Ovary (tissue), 9 donors: ENCODE data around the gene THSD4. TPM values are rescaled to one million over a fixed set of nuclear protein-coding genes. Genes with fewer than 3 reads are reported as not detected.

Source experiments
- DNase-seq, 5 donors: peaks; one replicate each; pipeline ENCODE4 v3.0.0-alpha.2; 2019 to 2020
- H3K27ac ChIP-seq, 2 donors: fragments of 200-600 bp; one replicate each; pipeline versions ENCODE4 v1.5.1 to v1.8.0; 2019 to 2022
- H3K27me3 ChIP-seq: fragments of 200-600 bp; one replicate; pipeline ENCODE4 v1.8.0; 2022
- H3K36me3 ChIP-seq: fragments of 200-600 bp; sonication (generic); one replicate; pipeline ENCODE4 v1.5.1; 2019
- H3K4me1 ChIP-seq: one replicate; pipeline ENCODE4 v1.8.1; 2013; ENCODE audit warnings: mild to moderate bottlenecking, moderate library complexity; ENCODE audit not compliant: insufficient read depth
- H3K4me3 ChIP-seq: fragments of 200-600 bp; sonication (generic); one replicate; pipeline ENCODE4 v1.5.1; 2017
- H3K9me3 ChIP-seq, 2 donors: fragments of 200-600 bp in 1 of 2; sonication (generic) in 1 of 2; one replicate each; pipeline versions ENCODE4 v1.5.1 to v1.8.1; 2013 to 2019; ENCODE audit warnings: mild to moderate bottlenecking in 1 of 2, moderate library complexity in 1 of 2
- CTCF ChIP-seq, 3 donors: fragments of 450-650 bp in 2 of 3; fragments of 200-600 bp in 1 of 3; IDR thresholded peaks; one replicate each; pipeline versions ENCODE4 v1.5.1 to v1.8.0; 2016 to 2022; ENCODE audit warnings: antibody characterized with exemption in 3 of 3, mild to moderate bottlenecking in 1 of 3
- EP300 ChIP-seq: sonication (generic); formaldehyde crosslinking; IDR thresholded peaks from one replicate; pipeline ENCODE4 v1.6.1; 2017; ENCODE audit warnings: antibody characterized with exemption
- POLR2A ChIP-seq: fragments of 450-650 bp; IDR thresholded peaks from one replicate; pipeline ENCODE4 v1.6.1; 2017; ENCODE audit warnings: antibody characterized with exemption, mild to moderate bottlenecking, moderate library complexity
- WGBS, 3 donors: extraction: QIAGEN DNeasy Blood & Tissue Kit in 1 of 3; methylation state at CpG; one replicate each; pipeline versions ENCODE4 v1.1.5 to v1.1.7; 2013 to 2017; 5-methylcytosine and 5-hydroxymethylcytosine counted together
- intact Hi-C, 4 donors: fragments of 100-400 bp; cut with DNase I; formaldehyde crosslinking; loops; one replicate each; pipeline versions ENCODE4 v1.11.0 to v1.15.1; 2022 to 2023
- polyA plus RNA-seq, 2 donors: library from polyadenylated mRNA; stranded (reverse); fragments of 200-250 nt in 1 of 2; fragments of 350-450 nt in 1 of 2; fragmentation: Illumina TruSeq in 1 of 2; extraction: RNeasy Lipid Tissue Mini Kit (QIAGEN cat#74804) in 1 of 2; gene quantifications; one replicate each; pipeline ENCODE4 v1.2.3, GENCODE V29; 2013 to 2014
- total RNA-seq, 7 donors: library from RNA; depleted of rRNA in 2 of 7; stranded (reverse); fragments of >200 nt in 2 of 7; fragmentation: NEBNext Ultra II Directional in 3 of 7; extraction: Animal tissue kit (Norgen Biotek cat#: 25700) in 3 of 7; gene quantifications; one replicate each; pipeline versions ENCODE4 v1.1.0 to v1.2.4, GENCODE V29; 2016 to 2023
- donor health status: DM: no; HTN: no; CAD: no; lungs with moderate emphysema.
- donor health status: DM: no; HTN: no; CAD: no.
- donor health status: Bipolar disorder and iron deficiency.
- donor health status: DM: yes; HTN: yes; CAD: no.
- donor health status: DM: no; HTN: no; CAD: no.
- donor health status: DM: yes; HTN: yes; CAD: no.

Gene THSD4
- total and polyA plus RNA-seq, 9 donors = 3.2 to 53.4 (median 13.5) TPM

- Histone ChIP-seq H3K4me3 (no peak overlapping the region), H3K9me3 (no peaks in the 10 kb centered on the region), H3K27me3 (no peaks in the 10 kb centered on the region), H3K36me3 (no peaks in the 10 kb centered on the region), H3K4me1 (peaks cover 8% of the 10 kb centered on the region), H3K27ac (no peak overlapping the region)
- TF ChIP-seq POLR2A (no peak), EP300 (no peak), CTCF (IDR thresholded peaks at IDR 0.05) (no peak)
- intact Hi-C loops = no loop called here
- DNase-seq = no peak
- 50 to 55% (median 52%) methylated on average over 3 of the region's 3 CpGs for WGBS, 3 donors
These were observed 217.9 kb downstream of the THSD4 start for GRCh38 chr15:71333136-71333700.

GRCh38 chr15:71333839-71334238 lies 218.6 kb downstream of the THSD4 start:
- H3K4me1 ChIP-seq = peaks cover 6% of the 10 kb centered on the region
- H3K4me3 ChIP-seq = no peak overlapping the region
- TF ChIP-seq CTCF (IDR thresholded peaks at IDR 0.05) (no peak), POLR2A (no peak), EP300 (no peak)
- no peak for DNase-seq
- H3K9me3 ChIP-seq = no peaks in the 10 kb centered on the region
- H3K36me3 ChIP-seq = no peaks in the 10 kb centered on the region
- H3K27me3 ChIP-seq = no peaks in the 10 kb centered on the region
- H3K27ac ChIP-seq = no peak overlapping the region
- WGBS, 3 donors = 9 to 16% (median 12%) methylated on average over 3 of the region's 3 CpGs
- intact Hi-C loops = no loop called here

DNA sequence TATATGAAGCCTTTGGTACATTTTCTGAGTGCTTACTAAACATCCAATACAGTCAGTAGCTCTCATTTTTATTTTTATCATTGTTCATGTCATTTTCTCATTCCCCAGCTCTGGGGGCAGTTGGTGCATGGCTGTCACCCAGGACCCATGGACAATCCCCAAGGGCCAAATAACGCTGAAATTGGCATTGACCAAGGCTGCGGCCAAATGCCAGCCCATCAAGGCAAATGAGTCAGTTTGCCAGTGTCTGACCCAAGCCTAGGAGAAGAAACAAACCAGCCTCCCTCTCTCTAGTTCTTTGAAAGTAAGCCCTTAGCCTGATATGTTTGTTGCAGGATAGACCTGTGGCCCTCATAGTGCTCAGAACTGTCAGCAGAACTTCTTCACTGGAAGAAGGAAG lies 219.2 kb downstream of the THSD4 start:
- H3K27ac ChIP-seq = no peak overlapping the region
- no peak overlapping the region for H3K4me3 ChIP-seq
- 86 to 92% (median 92%) methylated on average over 2 of the region's 2 CpGs for WGBS, 3 donors
- no peaks in the 10 kb centered on the region for H3K36me3 ChIP-seq
- DNase-seq = no peak
- intact Hi-C loops = no loop called here
- H3K9me3 ChIP-seq = no peaks in the 10 kb centered on the region
- H3K4me1 ChIP-seq = peaks cover 6% of the 10 kb centered on the region
- TF ChIP-seq EP300 (no peak), POLR2A (no peak), CTCF (IDR thresholded peaks at IDR 0.05) (no peak)
- no peaks in the 10 kb centered on the region for H3K27me3 ChIP-seq

DNA sequence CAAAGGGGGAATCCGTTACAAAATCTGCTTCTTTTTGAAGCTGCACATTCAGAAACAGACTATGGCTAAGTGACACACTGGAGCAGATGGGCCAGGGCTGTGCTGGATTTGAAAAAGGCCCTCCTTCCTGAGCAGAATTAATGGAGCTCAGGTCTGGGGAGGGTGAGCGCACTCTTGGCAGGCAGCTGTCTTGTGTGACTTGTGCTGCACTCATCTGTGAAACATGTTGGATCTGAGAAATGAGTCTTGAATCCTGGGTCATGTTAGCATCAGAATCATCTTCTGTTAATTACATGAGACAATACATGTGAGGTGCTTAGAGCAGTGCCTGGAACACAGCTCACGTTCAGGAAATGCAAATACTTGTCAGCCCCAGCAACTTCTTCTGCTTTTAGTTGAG lies 219.6 kb downstream of the THSD4 start:
- WGBS, 3 donors = 73 to 93% (median 92%) methylated on average over 3 of the region's 3 CpGs
- intact Hi-C loops = no loop called here

More for the DNA sequence above, 219.6 kb downstream of the THSD4 start:
- Histone ChIP-seq H3K36me3 (no peaks in the 10 kb centered on the region), H3K9me3 (no peaks in the 10 kb centered on the region), H3K27me3 (no peaks in the 10 kb centered on the region), H3K4me3 (no peak overlapping the region), H3K4me1 (peaks cover 4% of the 10 kb centered on the region), H3K27ac (no peak overlapping the region)
- DNase-seq = no peak
- no peak for TF ChIP-seq POLR2A
- TF ChIP-seq EP300 = no peak
- TF ChIP-seq CTCF (IDR thresholded peaks at IDR 0.05) = no peak
